ENCODE results near the gene CPSF3.

GRCh38 chr2:9403924-9404323 is 19.5 kb upstream of the CPSF3 start:
- no peak for TF ChIP-seq POLR2AphosphoS5 (IDR thresholded peaks at IDR 0.05; ENCODE audit: low read depth, low read length)
- TF ChIP-seq POLR2A (IDR thresholded peaks at IDR 0.05; ENCODE audit: borderline replicate concordance, extremely low read depth, insufficient read depth, insufficient read length) = no peak
- TF ChIP-seq, protein P1, sequence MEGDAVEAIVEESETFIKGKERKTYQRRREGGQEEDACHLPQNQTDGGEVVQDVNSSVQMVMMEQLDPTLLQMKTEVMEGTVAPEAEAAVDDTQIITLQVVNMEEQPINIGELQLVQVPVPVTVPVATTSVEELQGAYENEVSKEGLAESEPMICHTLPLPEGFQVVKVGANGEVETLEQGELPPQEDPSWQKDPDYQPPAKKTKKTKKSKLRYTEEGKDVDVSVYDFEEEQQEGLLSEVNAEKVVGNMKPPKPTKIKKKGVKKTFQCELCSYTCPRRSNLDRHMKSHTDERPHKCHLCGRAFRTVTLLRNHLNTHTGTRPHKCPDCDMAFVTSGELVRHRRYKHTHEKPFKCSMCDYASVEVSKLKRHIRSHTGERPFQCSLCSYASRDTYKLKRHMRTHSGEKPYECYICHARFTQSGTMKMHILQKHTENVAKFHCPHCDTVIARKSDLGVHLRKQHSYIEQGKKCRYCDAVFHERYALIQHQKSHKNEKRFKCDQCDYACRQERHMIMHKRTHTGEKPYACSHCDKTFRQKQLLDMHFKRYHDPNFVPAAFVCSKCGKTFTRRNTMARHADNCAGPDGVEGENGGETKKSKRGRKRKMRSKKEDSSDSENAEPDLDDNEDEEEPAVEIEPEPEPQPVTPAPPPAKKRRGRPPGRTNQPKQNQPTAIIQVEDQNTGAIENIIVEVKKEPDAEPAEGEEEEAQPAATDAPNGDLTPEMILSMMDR (IDR thresholded peaks at IDR 0.05 in 2 of 3, conservative IDR thresholded peaks at IDR 0.05 in 1 of 3; ENCODE audit: borderline replicate concordance in 1 of 3, insufficient read depth in 1 of 3, low read depth in 2 of 3, low read length in 2 of 3) = no peak

Measured in HCT116 (cell line).